Activated T-cell treated with anti-CD3 and anti-CD28 coated beads, Interleukin-2, amount 50 U/mL, for 4 hours (primary cell): Measurements from ENCODE around the gene COL19A1. TPM values are rescaled to one million over a fixed set of nuclear protein-coding genes. Genes with fewer than 3 reads are reported as not detected.

Experiments used
- ATAC-seq, 2 donors: fragments of 200-7000 bp; cut with Tn5 transposase; one replicate each; pipeline ENCODE4 v1.10.0; 2021
- DNase-seq: peaks from one replicate; pipeline ENCODE4 v3.0.0-alpha.2; 2020
- H3K27me3 Mint-ChIP-seq: one replicate; pipeline ENCODE4 v1.8.0; 2021; ENCODE audit warnings: low read depth, mixed read lengths
- H3K36me3 Mint-ChIP-seq: one replicate; pipeline ENCODE4 v1.8.0; 2022; ENCODE audit warnings: mixed read lengths; ENCODE audit not compliant: insufficient read depth
- H3K4me1 Mint-ChIP-seq: one replicate; pipeline ENCODE4 v1.8.0; 2021; ENCODE audit warnings: low read depth, mixed read lengths
- H3K4me3 Mint-ChIP-seq: one replicate; pipeline ENCODE4 v1.8.0; 2021; ENCODE audit warnings: mild to moderate bottlenecking, moderate library complexity, mixed read lengths
- H3K9me3 Mint-ChIP-seq: one replicate; pipeline ENCODE4 v1.8.0; 2021; ENCODE audit warnings: mixed read lengths
- total RNA-seq, 3 donors: library from RNA; stranded (reverse); gene quantifications; one replicate each; pipeline ENCODE4 v1.2.1, GENCODE V29; 2021

Gene COL19A1
- total RNA-seq, 3 donors from 2014 or later = 0.05 to 0.35 TPM; not detected in 1

DNA sequence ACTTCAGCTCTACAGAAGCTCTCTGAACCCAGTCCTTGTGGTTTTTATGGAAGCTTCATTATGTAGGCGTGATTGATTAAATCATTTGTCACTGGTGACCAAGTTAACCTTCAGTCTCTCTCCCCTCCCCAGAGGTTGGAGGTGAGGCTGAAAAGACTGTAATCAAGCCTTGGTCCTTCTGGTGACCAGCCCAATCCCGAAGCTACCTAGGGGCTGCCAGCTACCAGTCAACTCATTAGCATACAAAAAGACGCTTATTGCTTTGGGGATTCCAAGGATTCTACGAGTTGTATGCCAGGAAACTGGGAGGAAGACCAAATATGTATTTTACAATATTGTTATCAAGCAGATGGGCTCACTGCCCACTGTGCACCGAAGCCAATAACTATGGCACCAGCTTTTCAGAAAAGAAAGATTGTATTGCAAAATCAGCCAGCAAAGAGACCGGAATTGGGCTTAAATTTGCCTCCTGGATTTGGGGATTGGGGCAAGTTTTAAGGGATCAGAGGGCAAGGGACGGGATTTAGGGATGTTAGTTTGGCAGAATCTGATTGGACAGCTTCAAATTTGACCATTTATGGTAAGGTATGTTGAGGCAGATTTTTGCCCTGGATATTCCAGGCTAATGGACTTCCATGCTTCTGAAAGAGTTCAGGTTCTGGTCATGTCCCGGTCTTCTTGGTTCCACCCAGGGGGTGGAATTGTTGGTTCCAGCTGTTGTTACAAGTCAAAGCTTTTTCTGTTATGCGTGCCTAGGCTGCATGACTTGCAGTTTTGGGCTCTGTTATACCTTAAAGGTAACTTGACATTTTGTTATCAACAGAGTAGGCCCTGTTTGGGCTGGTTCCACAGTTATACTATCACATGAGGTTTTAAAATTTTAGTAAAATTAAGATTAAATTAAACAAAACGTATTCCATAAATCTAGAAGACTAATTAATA is 269.1 kb downstream of the COL19A1 start:
- DNase-seq = no peak
- no peak overlapping the region for H3K4me3 Mint-ChIP-seq
- H3K27me3 Mint-ChIP-seq = no peaks in the 10 kb centered on the region
- H3K4me1 Mint-ChIP-seq = no peaks in the 10 kb centered on the region
- H3K9me3 Mint-ChIP-seq = no peaks in the 10 kb centered on the region
- ATAC-seq = no peak
- no peaks in the 10 kb centered on the region for H3K36me3 Mint-ChIP-seq

DNA sequence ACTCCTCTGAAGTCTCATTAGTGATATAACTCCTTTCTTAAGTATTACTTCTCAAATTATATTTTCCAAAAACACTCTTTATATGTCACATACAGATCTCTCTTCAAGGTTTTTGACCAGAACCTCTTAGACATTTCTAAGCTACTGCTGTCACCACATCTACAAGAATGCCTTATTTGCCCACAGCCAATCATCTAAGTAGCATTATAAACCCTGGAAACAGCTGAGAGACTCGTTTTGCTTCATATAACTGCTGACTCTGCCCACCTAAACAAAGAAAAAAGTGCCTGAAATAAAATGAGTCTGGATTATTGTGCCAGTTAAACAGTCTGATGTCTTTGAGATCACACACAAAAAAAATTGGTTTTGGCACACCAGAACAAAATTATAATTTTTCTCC is 270.6 kb downstream of the COL19A1 start:
- no peaks in the 10 kb centered on the region for H3K36me3 Mint-ChIP-seq
- H3K4me3 Mint-ChIP-seq = no peak overlapping the region
- H3K4me1 Mint-ChIP-seq = no peaks in the 10 kb centered on the region
- H3K27me3 Mint-ChIP-seq = no peaks in the 10 kb centered on the region
- DNase-seq (no peak), ATAC-seq (no peak)
- H3K9me3 Mint-ChIP-seq = no peaks in the 10 kb centered on the region

DNA sequence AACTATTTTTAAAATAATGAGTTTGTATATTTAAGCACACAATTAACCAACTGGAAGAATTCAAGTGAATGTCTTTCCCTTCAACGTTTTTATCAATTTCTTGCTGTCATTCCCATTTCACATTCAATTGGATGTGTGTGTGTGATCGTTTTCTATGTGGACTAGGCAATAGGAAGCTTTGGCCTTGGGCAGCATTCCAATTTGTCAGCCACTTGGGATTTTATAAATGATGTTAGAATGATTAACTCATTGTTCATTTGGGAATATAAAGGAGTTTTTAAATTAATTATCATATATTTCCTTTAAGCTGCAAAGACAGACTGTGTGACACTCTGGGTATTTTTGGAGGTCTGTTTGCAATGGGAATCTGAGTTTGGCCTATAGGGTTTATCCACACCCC is 274.1 kb downstream of the COL19A1 start:
- no peak overlapping the region for H3K4me3 Mint-ChIP-seq

DNA sequence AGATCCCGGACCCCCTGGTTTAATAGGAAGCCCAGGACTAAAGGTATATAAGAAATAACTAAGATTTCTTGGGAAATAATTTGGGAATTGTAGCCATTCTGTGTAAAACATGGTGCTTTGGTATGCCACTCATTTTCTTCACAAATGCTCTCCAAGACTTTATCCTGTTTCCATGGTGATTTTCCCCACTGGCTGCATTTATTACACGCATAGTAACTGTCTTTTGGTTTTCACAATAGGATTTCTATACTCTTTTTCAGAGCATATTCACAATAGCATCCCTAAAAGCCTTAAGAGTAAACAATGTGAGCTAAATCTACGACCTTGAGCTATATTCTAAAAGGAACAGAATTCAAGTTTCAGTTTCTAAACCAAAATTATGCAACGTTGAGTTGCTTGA is 275.7 kb downstream of the COL19A1 start:
- Mint-ChIP-seq H3K36me3 (no peaks in the 10 kb centered on the region), H3K27me3 (peaks cover 4% of the 10 kb centered on the region), H3K4me3 (no peak overlapping the region), H3K4me1 (no peaks in the 10 kb centered on the region), H3K9me3 (no peaks in the 10 kb centered on the region)
- ATAC-seq = no peak
- DNase-seq = no peak

More for the DNA sequence above, 274.1 kb downstream of the COL19A1 start:
- DNase-seq (no peak), ATAC-seq (no peak)
- no peaks in the 10 kb centered on the region for H3K36me3 Mint-ChIP-seq
- H3K27me3 Mint-ChIP-seq = peaks cover 4% of the 10 kb centered on the region
- H3K4me1 Mint-ChIP-seq = no peaks in the 10 kb centered on the region
- H3K9me3 Mint-ChIP-seq = no peaks in the 10 kb centered on the region

DNA sequence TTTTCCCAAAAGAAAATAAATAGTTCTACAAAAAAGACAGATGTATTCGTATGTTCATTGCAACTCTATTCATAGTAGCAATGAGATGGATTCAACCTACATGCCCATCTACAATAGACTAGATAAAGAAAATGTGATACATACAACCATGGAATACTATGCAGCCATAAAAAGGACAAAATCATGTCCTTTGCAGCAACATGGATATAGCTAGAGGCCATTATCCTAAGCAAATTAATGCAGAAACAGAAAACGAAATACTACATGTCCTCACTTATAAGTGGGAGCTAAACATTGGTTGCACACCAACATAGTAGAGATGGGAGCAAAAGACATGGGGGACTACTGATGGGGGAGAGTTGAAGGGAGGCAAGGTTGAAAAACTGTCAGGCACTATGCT is 278.8 kb downstream of the COL19A1 start:
- H3K27me3 Mint-ChIP-seq = peaks cover 4% of the 10 kb centered on the region
- ATAC-seq (no peak), DNase-seq (no peak)
- no peaks in the 10 kb centered on the region for H3K36me3 Mint-ChIP-seq
- no peaks in the 10 kb centered on the region for H3K4me1 Mint-ChIP-seq
- no peak overlapping the region for H3K4me3 Mint-ChIP-seq
- H3K9me3 Mint-ChIP-seq = no peaks in the 10 kb centered on the region

DNA sequence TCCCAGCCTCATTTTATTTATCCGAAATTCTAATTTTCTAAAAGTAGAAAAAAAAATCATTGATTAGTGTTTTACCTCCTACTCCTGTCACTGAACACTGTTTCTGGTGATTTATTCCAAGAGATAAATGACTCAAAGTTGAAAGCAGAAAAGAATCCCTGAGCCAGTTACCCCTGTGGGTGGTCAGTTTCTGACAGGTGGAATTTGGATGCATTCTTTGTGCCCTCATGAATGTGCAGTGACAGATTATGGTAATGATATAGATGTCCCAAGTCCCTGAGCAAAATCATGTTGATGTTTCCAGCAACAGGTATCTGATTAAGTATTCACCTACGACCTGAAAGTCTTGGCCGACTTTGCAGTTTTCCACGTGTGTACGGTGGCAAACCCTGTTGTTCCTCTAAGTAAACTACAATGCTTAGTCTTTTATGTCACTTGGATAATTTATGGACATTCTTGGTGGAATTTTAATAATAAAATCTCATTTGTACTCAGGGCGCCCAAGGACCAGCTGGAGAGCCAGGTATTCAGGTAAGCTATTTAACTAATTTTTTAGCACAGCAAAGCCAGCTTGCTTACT is 282.9 kb downstream of the COL19A1 start:
- Mint-ChIP-seq H3K4me3 (no peak overlapping the region), H3K9me3 (no peaks in the 10 kb centered on the region), H3K36me3 (no peaks in the 10 kb centered on the region), H3K4me1 (no peaks in the 10 kb centered on the region), H3K27me3 (peaks cover 1% of the 10 kb centered on the region)
- no peak for DNase-seq
- ATAC-seq = no peak

DNA sequence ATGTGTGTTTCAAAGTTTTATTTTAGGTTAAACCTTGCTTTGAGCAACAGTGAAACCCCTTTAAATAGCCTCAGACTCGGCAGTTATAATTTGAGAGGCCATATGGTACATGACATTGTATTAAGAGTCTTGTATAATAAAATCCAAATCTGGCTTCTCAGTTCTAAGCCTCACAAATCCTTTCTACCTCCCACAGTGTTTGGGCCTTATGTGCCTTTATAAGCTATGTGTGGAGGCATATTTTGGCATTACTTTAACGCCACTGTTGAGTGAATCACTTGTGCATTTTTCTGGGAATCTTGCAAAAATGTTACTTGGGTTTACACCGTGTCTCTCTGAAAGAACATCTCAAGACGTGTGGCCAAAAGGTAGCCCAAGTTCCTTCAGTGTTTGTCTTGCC is 284.2 kb downstream of the COL19A1 start:
- no peaks in the 10 kb centered on the region for H3K36me3 Mint-ChIP-seq

DNA sequence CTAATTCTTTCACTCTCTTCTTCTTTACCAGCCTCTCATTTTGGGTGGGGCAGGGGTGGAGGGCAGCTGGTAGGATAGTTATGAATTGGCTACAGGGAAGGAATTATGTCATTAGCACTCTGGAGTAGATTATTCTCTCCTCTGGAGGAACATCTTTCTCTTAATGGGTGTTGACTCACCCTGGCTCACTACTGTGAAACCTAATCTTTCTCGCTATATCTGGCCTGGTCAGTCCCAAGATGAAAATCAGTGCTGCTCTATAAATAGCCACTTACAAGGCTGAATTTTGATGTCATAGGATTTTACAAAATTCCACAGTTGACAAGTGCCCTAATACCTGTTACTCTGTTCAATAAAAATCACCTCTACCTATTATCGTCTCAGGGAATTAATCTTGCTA is 285.3 kb downstream of the COL19A1 start:
- DNase-seq (no peak), ATAC-seq (no peak)
- Mint-ChIP-seq H3K36me3 (no peaks in the 10 kb centered on the region), H3K4me3 (no peak overlapping the region), H3K27me3 (no peaks in the 10 kb centered on the region), H3K9me3 (no peaks in the 10 kb centered on the region), H3K4me1 (no peaks in the 10 kb centered on the region)

More for the DNA sequence above, 284.2 kb downstream of the COL19A1 start:
- Mint-ChIP-seq H3K4me3 (no peak overlapping the region), H3K9me3 (no peaks in the 10 kb centered on the region), H3K4me1 (no peaks in the 10 kb centered on the region), H3K27me3 (no peaks in the 10 kb centered on the region)
- DNase-seq (no peak), ATAC-seq (no peak)

DNA sequence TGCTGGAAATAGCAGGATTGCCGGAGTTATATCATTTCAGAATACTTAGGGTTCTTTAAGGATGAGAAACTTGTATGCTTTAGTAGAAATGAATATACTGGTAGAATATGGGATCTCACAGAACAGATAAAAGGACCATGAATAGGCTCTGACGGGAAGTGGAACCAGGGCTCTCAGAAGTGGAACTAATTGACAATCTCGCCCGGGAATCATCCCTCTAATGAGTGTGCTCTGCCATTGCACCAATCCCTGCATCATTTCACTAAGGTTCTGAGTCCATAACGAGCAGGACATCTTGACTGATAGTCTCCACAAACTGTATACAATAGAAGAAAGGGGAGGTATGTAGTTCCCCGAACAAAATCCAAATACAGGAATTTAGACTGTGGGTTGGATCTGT is 286.4 kb downstream of the COL19A1 start:
- Mint-ChIP-seq H3K27me3 (no peaks in the 10 kb centered on the region), H3K36me3 (no peaks in the 10 kb centered on the region), H3K4me1 (no peaks in the 10 kb centered on the region), H3K9me3 (no peaks in the 10 kb centered on the region), H3K4me3 (no peak overlapping the region)
- ATAC-seq (no peak), DNase-seq (no peak)

DNA sequence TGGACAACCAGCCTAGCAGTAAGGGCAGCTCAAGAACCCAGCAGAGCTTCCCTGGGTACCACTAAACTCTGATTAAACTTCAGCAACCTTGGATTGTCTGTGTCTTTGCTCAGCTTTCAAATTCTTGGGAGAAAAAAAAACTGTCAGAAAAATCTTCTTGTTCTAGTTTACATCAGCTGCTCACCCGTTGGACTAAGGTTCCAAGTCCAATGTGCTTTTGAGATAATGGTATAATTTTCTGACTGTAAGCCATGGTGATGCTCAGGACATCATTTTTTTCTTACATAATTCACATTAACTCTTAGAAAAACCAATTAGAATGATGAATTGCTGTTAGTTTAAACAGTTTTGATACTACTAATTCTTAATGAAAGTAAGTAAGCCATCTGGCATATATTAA is 290.7 kb downstream of the COL19A1 start:
- H3K9me3 Mint-ChIP-seq = no peaks in the 10 kb centered on the region
- no peaks in the 10 kb centered on the region for H3K4me1 Mint-ChIP-seq
- DNase-seq (no peak), ATAC-seq (no peak)
- no peak overlapping the region for H3K4me3 Mint-ChIP-seq
- H3K27me3 Mint-ChIP-seq = no peaks in the 10 kb centered on the region
- no peaks in the 10 kb centered on the region for H3K36me3 Mint-ChIP-seq

DNA sequence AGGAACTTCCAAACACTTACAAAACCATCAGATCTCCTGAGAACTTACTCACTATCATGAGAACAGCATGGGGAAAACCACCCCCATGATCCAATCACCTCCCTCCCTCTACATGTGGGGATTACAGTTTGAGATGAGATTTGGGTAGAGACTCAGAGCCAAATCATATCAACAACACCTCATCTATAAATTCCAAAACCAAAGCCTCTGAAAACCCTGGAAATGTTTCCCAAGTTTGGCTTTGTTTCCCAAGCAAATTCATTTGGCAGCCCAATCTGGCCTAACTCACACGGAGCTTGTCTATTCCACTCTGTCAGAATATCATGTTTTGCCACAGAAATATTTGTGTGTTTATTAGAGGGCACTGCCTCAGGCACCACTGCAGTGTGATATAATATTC is 293.9 kb downstream of the COL19A1 start:
- H3K4me3 Mint-ChIP-seq = no peak overlapping the region
- no peaks in the 10 kb centered on the region for H3K4me1 Mint-ChIP-seq
- DNase-seq (no peak), ATAC-seq (no peak)
- no peaks in the 10 kb centered on the region for H3K36me3 Mint-ChIP-seq
- peaks cover 8% of the 10 kb centered on the region for H3K27me3 Mint-ChIP-seq
- peaks cover 4% of the 10 kb centered on the region for H3K9me3 Mint-ChIP-seq

DNA sequence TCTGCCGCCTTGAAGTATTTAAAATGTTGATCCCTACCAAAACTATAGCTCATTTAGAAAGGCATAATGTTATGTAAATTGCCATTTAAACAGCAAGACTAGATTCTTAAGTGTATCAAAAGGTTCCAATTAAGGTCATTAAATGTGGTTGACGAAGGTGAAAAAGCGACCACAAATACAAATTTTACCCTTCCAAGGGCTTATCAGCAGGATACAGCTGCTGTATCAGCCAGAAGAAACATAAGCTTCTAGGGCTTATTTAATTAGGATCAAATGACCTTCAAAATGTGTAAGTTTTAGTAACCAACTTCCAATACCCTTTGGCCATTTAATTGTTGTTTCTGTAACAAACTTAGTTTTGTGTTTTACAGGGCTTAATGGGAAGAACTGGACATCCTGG is 296.6 kb downstream of the COL19A1 start:
- H3K36me3 Mint-ChIP-seq = no peaks in the 10 kb centered on the region
- DNase-seq (no peak), ATAC-seq (no peak)
- peaks cover 23% of the 10 kb centered on the region for H3K27me3 Mint-ChIP-seq
- H3K4me1 Mint-ChIP-seq = peaks cover 4% of the 10 kb centered on the region
- H3K9me3 Mint-ChIP-seq = peaks cover 4% of the 10 kb centered on the region
- no peak overlapping the region for H3K4me3 Mint-ChIP-seq

DNA sequence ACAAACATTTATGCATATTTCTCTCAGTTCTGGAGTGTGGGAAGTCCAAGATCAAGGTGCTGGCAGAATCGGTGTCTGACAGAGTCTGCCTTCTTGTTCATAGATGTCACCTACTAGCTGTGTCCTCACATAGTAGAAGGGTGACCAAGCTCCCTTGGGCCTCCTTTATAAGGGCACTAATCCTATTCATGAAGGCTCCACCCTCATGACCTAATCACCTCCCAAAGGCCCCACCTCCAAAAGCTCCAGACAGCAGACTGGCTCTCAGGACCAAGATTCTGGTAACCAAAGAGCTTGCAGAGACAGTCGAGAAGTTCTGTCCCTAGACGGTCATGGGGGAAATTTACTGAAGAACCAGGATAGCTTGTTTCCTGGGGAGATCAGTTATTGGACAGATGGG is 297.4 kb downstream of the COL19A1 start:
- H3K4me1 Mint-ChIP-seq = peaks cover 4% of the 10 kb centered on the region
- DNase-seq = no peak
- peaks cover 23% of the 10 kb centered on the region for H3K27me3 Mint-ChIP-seq
- peaks cover 4% of the 10 kb centered on the region for H3K9me3 Mint-ChIP-seq
- H3K4me3 Mint-ChIP-seq = no peak overlapping the region
- H3K36me3 Mint-ChIP-seq = no peaks in the 10 kb centered on the region
- ATAC-seq = no peak

DNA sequence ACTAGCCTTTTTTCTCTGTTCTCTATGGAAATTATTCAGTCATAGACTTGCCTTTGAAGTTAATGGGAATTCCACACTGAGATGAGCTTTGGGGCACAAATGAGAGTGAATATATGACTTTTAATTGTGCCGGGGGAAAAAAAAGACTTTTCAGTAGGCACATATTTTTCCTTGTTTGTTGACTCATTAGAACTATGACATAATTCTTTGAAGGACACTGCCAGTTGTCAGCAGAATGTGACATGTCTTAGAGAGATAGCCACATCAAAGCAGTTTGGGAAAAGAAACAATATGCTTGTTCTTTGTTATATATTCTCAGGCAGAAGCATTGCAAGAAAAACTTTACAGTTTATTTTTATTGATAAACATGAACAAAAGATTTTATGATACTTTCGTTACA is 298.2 kb downstream of the COL19A1 start:
- no peak for ATAC-seq
- no peaks in the 10 kb centered on the region for H3K36me3 Mint-ChIP-seq
- peaks cover 23% of the 10 kb centered on the region for H3K27me3 Mint-ChIP-seq
- peaks cover 4% of the 10 kb centered on the region for H3K9me3 Mint-ChIP-seq
- H3K4me3 Mint-ChIP-seq = no peak overlapping the region
- DNase-seq = no peak
- peaks cover 4% of the 10 kb centered on the region for H3K4me1 Mint-ChIP-seq
